Measurements from ENCODE around the gene IL10RA. TPM values are rescaled to one million over a fixed set of nuclear protein-coding genes. Genes with fewer than 3 reads are reported as not detected.

IL10RA gene
- 10 to 100 TPM; 23.2 to 65.9 (median 44.4) TPM for total RNA-seq

- peak; percentile 54 for DNase-seq (ENCODE audit: low spot score)
- ATAC-seq (ENCODE audit: low FRiP score), result peak; percentile 96
- no peak for TF ChIP-seq CTCF (IDR thresholded peaks at IDR 0.05)
Measured at GRCh38 chr11:117985953-117986887, at the start of gene IL10RA. IL10RA (plus strand) TSS chr11:117986394; CDS start chr11:117986468, 74 bp downstream.

- no peak for TF ChIP-seq CTCF (IDR thresholded peaks at IDR 0.05)
- ATAC-seq (ENCODE audit: low FRiP score), result no peak
- no peak for DNase-seq (ENCODE audit: low spot score)
Measured at GRCh38 chr11:117936973-117937372, 49.2 kb upstream of the IL10RA start.

GRCh38 chr11:117940736-117941135, 45.5 kb upstream of the IL10RA start:
- DNase-seq (ENCODE audit: low spot score) (no peak), ATAC-seq (ENCODE audit: low FRiP score) (no peak)
- TF ChIP-seq CTCF (IDR thresholded peaks at IDR 0.05), result no peak

- TF ChIP-seq CTCF (IDR thresholded peaks at IDR 0.05), result no peak
- DNase-seq (ENCODE audit: low spot score), result no peak
- no peak for ATAC-seq (ENCODE audit: low FRiP score)
Measured at GRCh38 chr11:117941163-117941707, 45.0 kb upstream of the IL10RA start.

- no peak for DNase-seq (ENCODE audit: low spot score)
- ATAC-seq (ENCODE audit: low FRiP score), result no peak
- no peak for TF ChIP-seq CTCF (IDR thresholded peaks at IDR 0.05)
Measured at GRCh38 chr11:117941976-117942654, 44.1 kb upstream of the IL10RA start.

- no peak for ATAC-seq (ENCODE audit: low FRiP score)
- DNase-seq (ENCODE audit: low spot score), result no peak
- TF ChIP-seq CTCF (IDR thresholded peaks at IDR 0.05), result no peak
Measured at GRCh38 chr11:117944554-117944953, 41.6 kb upstream of the IL10RA start.
